H1 (cell line): ENCODE data around the gene ARNT2. TPM values are rescaled to one million over a fixed set of nuclear protein-coding genes. Genes with fewer than 3 reads are reported as not detected.

Experiments
- CBX5 ChIP-seq: fragments of 300-800, 300-1000 bp; sonication (generic); IDR thresholded peaks from 2 replicates; pipeline ENCODE4 v1.7.1; 2016; ENCODE audit warnings: antibody characterized with exemption, low read length, low read depth
- CTBP2 ChIP-seq: IDR thresholded peaks from 2 replicates; pipeline ENCODE4 v1.7.0; 2011; ENCODE audit warnings: borderline replicate concordance, mild to moderate bottlenecking, moderate library complexity, mixed read lengths, low read length; ENCODE audit not compliant: insufficient read depth, insufficient read length
- SRF ChIP-seq: IDR thresholded peaks from 2 replicates; pipeline ENCODE4 v1.6.1; 2011; ENCODE audit warnings: mild to moderate bottlenecking, low read depth, low read length, moderate library complexity
- polyA plus RNA-seq, 7 experiments: library from polyadenylated mRNA; depleted of rRNA in 3 of 7; stranded (reverse) in 5 of 7; unstranded in 2 of 7; fragments of >200 nt in 5 of 7; fragments of 200-250 nt in 2 of 7; gene quantifications; 1 replicate in 5 of 7; 2 replicates in 1 of 7; 4 replicates in 1 of 7; pipeline versions ENCODE4 v1.2.1 to v1.2.3, GENCODE V29; 2011 to 2013; ENCODE audit warnings: missing spikeins in 2 of 7, mixed read lengths in 2 of 7
- total RNA-seq: library from RNA; stranded (reverse); fragmentation: NEBNext Ultra II Directional; extraction: Animal tissue kit (Norgen Biotek cat#: 25700); gene quantifications from 2 replicates; pipeline ENCODE4 v1.2.1, GENCODE V29; 2021

Gene ARNT2
- total and polyA plus RNA-seq, 2 of the 8 experiments (the other 6 are each of a cell fraction or from before 2014, with no cell fraction given), result 9.5 to 14.6 TPM

- TF ChIP-seq CTBP2 (no peak), CBX5 (no peak), SRF (no peak)
- TF ChIP-seq, all 59 proteins: peak for 0
Observed at GRCh38 chr15:80586161-80586560, 182.0 kb downstream of the ARNT2 start (continued).
